ENCODE measurements around the gene PCDHGA10.
"Not testable (repeated sequence)": the region's sequence is repeated elsewhere in the genome, so short reads cannot be mapped to it uniquely, and the experiment has no call there.

Gene PCDHGA10

DNA sequence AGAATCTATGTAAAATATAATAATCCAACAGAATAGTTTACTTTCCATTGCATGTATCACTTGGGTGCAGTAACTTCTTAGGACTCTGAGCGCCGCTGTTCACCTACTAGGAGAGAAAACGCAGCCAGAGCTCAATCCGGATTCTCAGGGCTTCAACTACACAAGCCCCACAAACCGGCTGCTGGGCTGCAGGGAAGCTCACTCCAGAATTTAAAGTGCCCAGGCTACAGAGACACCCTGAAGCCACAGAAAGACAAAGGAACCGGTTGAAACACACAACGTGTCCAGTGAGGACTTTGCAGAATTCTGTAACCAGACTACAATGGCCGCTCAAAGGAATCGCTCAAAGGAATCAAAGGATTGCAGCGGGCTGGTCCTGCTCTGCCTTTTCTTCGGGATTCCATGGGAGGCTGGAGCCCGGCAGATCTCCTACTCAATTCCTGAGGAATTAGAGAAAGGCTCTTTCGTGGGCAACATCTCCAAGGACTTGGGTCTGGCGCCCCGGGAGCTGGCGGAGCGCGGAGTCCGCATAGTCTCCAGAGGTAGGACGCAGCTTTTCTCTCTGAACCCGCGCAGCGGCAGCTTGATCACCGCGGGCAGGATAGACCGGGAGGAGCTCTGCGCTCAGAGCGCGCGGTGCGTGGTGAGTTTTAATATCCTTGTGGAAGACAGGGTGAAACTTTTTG, at the start of gene PCDHGA10:
TSS of gene PCDHGA10 (plus strand) at position 134 of the 686 bp plus-strand sequence. CDS start at position 323, 189 bp downstream.
- no peak for FAIRE-seq

DNA sequence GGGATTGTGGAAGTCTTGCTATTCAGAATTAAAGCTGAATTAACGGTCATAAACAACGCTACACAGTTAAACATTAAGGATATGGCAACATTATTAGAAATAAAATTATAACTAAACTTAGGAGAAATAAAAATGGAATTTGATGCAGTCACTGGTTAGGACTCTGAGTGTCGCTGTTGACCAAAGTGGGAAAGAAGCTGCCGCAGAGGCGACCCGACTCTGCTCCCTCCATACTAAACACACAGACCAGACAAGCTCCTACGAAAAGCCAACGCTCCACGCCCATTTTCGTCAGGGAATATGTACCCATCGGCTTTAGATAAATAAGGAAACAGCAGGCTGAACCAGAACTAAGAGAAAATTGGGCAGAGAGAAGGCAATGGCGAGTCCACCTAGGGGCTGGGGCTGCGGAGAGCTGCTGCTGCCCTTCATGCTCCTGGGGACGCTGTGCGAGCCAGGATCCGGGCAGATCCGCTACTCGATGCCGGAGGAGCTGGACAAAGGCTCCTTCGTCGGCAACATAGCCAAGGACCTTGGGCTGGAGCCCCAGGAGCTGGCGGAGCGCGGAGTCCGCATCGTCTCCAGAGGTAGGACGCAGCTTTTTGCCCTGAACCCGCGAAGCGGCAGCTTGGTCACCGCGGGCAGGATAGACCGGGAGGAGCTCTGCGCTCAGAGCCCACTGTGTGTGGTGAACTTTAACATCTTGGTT, 48.7 kb upstream of the PCDHGA10 start, which contains the start of gene PCDHGA5:
TSS of gene PCDHGA5 (plus strand) at position 211 of the 709 bp plus-strand sequence. CDS start at position 380, 169 bp downstream.
- no peak for FAIRE-seq

DNA sequence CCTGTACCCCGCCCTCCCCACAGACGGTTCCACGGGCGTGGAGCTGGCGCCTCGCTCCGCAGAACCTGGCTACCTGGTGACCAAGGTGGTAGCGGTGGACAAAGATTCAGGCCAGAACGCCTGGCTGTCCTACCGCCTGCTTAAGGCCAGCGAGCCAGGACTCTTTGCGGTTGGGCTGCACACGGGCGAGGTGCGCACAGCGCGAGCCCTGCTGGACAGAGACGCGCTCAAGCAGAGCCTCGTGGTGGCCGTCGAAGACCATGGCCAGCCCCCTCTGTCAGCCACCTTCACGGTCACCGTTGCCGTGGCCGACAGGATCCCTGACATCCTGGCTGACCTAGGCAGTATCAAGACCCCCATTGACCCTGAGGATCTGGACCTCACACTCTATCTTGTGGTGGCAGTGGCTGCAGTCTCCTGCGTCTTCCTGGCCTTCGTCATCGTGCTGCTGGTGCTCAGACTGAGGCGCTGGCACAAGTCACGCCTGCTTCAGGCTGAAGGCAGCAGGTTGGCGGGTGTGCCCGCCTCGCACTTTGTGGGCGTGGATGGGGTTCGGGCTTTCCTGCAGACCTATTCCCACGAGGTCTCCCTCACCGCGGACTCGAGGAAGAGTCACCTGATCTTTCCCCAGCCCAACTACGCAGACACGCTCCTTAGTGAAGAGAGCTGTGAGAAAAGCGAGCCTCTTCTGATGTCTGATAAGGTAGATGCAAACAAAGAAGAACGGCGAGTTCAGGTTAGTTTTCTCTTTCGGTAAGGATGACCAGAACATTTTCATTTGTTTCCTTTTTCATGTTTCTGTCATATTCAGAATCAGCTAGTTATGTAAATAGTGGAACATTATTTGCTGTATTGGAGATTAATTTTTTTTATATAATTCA, 46.5 kb upstream of the PCDHGA10 start:
- no peak for FAIRE-seq

DNA sequence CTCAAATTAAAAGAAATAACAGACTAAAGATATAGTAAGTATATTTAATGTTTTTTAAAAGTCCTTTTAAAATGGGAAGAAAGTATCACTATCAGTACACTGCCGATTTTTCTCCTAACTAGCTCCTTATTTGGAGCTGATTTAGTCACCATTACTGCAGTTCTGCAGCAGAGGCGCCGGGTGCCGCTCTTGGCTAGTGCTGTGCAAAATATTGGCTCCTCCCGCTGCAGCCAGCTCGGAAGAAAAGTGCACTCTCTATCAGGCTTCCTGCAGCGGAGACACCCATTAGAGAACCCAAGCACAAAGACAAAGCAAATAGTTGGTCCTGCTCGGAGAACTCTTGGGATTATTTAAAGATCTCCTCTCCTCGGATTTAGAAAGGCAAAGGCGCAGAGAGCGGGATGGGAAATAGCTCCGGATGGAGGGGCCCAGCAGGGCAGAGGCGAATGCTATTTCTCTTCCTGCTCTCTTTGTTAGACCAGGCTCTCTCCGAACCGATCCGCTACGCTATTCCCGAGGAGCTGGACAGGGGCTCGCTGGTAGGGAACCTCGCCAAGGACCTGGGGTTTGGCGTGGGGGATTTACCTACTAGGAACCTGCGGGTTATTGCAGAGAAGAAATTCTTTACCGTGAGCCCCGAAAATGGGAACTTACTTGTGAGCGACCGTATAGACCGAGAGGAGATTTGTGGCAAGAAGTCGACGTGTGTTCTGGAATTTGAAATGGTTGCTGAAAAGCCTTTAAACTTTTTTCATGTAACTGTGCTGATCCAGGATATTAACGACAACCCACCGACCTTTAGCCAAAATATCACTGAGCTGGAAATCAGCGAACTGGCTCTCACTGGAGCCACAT, 42.6 kb upstream of the PCDHGA10 start, which contains the start of gene PCDHGB3:
TSS of gene PCDHGB3 (plus strand) at position 249 of the 855 bp plus-strand sequence. CDS start at position 402, 153 bp downstream.
- no peak for FAIRE-seq

DNA sequence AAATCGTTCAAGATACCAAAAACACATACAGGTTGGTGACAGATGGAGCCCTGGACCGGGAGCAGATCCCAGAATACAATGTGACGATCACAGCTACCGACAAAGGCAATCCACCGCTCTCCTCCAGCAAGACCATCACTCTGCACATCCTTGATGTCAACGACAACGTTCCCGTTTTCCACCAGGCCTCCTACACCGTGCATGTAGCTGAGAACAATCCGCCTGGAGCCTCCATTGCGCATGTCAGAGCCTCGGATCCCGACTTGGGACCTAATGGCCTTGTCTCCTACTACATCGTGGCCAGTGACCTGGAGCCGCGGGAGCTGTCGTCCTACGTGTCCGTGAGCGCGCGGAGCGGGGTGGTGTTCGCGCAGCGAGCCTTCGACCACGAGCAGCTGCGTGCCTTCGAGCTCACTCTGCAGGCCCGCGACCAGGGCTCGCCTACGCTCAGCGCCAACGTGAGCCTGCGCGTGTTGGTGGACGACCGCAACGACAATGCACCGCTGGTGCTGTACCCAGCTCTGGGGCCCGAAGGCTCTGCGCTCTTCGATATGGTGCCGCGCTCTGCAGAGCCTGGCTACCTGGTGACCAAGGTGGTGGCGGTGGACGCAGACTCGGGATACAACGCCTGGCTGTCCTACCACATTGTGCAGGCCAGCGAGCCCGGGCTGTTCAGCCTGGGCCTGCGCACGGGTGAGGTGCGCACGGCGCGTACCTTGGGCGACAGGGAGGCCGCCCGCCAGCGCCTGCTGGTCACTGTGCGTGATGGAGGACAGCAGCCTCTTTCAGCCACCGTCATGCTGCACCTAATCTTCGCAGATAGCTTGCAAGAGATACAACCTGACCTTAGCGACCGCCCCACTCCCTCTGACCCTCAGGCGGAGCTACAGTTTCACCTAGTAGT, 41.0 kb upstream of the PCDHGA10 start:
- FAIRE-seq: no peak

DNA sequence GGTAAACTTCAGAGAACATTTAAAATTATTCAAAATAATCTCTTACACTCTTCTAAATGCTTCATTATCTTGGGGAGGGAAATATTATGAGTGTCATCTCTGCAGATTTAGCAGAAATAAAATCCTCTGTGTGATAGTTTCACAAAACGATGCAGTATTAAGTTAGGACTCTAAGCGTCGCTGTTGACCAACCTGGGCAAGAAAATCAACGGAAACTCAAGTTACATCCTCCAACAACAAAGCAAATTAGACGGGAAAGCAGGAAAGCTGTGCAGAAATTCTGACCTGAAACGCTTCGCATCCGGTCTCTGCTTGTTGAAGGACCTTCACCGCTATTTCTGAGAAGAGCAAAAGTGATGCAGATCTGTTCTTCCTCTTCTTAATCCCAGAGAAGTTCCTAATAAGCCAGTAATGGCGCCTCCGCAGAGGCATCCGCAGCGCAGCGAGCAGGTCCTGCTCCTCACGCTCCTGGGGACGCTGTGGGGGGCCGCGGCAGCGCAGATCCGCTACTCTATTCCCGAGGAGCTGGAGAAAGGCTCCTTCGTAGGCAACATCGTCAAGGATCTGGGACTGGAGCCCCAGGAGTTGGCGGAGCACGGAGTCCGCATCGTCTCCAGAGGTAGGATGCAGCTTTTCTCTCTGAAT, 39.0 kb upstream of the PCDHGA10 start, which contains the start of gene PCDHGA6:
TSS of gene PCDHGA6 (plus strand) at position 219 of the 645 bp plus-strand sequence. CDS start at position 412, 193 bp downstream.
- FAIRE-seq: no peak

DNA sequence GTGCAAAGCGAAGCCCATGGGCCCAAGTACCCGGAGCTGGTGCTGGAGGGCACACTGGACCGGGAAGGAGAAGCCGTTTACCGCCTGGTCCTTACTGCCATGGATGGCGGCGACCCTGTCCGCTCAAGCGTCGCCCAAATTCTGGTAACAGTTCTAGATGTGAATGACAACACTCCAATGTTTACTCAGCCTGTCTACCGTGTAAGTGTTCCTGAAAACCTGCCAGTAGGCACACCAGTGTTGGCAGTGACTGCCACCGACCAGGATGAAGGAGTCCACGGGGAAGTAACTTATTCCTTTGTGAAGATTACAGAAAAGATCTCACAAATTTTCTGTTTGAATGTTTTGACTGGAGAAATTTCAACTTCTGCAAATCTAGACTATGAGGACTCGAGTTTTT, 38.2 kb upstream of the PCDHGA10 start:
- FAIRE-seq: no peak

DNA sequence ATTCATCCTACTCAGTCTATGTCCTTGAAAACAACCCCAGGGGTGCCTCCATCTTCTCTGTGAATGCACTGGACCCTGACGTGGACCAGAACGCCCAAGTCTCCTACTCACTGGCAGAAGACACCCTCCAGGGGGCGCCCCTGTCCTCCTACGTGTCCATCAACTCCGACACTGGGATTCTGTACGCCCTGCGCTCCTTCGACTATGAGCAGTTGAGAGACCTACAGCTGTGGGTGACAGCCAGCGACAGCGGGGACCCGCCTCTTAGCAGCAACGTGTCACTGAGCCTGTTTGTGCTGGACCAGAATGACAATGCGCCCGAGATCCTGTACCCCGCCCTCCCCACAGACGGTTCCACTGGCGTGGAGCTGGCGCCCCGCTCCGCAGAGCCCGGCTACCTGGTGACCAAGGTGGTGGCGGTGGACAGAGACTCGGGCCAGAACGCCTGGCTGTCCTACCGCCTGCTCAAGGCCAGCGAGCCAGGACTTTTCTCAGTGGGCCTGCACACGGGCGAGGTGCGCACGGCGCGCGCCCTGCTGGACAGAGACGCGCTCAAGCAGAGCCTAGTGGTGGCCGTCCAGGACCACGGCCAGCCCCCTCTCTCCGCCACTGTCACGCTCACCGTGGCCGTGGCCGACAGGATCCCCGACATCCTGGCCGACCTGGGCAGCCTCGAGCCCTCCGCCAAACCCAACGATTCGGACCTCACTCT, 37.2 kb upstream of the PCDHGA10 start:
- not testable (repeated sequence) for FAIRE-seq

DNA sequence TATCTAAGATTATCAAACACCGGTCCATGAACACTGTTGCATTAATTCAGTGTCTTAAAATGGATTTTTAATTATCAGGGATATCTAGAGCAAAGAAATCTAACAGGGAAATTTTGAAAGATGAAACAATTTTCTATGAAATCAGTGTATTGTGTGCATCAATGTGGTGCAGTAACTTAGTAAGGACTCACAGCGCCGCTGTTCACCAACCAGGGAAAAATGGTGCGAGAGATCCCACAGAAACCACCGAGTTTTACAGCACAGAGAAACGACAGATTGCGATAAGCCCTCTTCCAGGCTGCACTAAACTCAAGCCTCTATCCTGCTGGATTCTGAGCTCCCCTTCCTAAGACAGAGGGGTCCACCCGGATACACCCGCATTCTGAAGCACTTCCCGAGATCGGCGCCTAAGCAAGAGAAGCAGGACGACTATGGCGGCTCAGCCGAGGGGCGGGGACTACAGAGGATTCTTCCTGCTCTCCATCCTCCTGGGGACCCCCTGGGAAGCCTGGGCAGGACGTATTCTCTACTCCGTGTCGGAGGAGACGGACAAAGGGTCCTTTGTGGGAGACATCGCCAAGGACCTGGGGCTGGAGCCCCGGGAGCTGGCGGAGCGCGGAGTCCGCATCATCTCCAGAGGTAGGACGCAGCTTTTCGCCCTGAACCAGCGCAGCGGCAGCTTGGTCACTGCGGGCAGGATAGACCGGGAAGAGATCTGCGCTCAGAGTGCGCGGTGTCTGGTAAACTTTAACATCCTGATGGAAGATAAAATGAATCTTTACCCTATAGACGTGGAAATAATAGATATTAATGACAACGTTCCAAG, 30.1 kb upstream of the PCDHGA10 start, which contains the start of gene PCDHGA7:
TSS of gene PCDHGA7 (plus strand) at position 274 of the 826 bp plus-strand sequence. CDS start at position 432, 158 bp downstream.
- no peak for FAIRE-seq

DNA sequence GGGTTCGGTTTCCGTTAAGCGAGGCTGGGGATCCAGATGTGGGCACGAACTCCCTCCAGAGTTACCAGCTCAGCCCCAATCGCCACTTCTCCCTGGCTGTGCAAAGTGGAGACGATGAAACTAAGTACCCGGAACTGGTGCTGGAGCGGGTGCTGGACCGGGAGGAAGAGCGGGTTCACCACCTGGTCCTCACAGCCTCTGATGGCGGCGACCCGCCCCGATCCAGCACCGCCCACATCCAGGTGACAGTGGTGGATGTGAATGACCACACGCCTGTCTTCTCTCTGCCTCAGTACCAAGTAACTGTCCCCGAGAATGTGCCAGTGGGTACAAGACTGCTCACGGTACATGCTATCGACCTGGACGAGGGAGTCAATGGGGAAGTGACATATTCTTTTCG, 29.4 kb upstream of the PCDHGA10 start:
- no peak for FAIRE-seq

DNA sequence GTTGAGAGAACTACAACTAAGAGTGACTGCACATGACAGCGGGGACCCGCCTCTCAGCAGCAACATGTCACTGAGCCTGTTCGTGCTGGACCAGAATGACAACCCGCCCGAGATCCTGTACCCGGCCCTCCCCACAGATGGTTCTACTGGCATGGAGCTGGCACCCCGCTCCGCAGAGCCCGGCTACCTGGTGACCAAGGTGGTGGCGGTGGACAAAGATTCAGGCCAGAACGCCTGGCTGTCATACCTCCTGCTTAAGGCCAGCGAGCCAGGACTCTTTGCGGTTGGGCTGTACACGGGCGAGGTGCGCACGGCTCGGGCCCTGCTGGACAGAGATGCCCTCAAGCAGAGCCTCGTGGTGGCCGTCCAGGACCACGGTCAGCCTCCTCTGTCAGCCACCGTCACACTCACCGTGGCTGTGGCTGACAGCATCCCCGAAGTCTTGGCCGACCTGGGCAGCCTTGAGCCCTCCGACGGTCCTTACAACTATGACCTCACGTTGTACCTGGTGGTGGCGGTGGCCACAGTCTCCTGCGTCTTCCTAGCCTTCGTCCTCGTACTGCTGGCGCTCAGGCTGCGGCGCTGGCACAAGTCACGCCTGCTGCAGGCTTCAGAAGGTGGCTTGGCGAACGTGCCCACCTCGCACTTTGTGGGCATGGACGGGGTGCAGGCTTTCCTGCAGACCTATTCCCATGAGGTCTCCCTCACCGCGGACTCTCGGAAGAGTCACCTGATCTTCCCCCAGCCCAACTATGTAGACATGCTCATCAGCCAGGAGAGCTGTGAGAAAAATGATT, 28.1 kb upstream of the PCDHGA10 start:
- no peak for FAIRE-seq

DNA sequence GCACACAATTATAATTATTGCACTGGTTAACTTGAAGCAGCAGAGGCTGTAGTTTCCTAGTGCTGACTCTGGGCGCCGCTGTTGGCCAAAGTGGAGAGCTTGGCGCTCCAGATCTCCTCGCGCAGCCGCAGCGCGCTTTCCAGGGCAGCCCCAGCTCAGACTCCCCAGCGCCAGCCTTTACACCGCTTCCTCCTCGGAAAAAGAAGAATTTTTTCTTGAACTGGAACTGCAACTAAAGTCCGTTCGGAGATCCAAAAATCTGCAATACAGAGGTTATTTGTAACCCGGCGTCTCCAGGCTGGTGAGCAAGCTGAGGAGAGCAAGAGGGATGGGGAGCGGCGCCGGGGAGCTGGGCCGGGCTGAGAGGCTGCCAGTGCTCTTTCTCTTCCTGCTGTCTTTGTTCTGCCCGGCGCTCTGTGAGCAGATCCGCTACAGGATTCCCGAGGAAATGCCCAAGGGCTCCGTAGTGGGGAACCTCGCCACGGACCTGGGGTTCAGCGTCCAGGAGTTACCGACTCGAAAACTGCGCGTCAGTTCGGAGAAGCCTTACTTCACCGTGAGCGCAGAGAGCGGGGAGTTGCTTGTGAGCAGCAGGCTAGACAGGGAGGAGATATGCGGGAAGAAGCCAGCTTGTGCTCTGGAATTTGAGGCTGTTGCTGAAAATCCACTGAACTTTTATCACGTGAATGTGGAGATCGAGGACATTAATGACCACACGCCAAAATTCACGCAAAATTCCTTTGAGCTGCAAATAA, 25.1 kb upstream of the PCDHGA10 start, which contains the start of gene PCDHGB4:
TSS of gene PCDHGB4 (plus strand) at position 142 of the 755 bp plus-strand sequence. CDS start at position 329, 187 bp downstream.
- FAIRE-seq: not testable (repeated sequence)

DNA sequence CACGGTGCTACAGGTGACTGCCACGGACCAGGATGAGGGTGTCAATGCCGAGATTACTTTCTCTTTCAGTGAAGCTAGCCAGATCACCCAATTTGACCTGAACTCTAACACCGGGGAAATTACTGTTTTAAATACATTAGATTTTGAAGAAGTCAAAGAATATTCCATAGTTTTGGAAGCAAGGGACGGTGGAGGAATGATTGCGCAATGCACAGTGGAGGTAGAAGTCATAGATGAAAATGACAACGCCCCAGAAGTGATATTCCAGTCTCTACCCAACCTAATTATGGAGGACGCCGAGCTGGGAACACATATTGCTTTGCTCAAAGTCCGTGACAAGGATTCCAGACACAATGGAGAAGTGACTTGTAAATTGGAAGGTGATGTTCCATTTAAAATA, 24.1 kb upstream of the PCDHGA10 start:
- no peak for FAIRE-seq

DNA sequence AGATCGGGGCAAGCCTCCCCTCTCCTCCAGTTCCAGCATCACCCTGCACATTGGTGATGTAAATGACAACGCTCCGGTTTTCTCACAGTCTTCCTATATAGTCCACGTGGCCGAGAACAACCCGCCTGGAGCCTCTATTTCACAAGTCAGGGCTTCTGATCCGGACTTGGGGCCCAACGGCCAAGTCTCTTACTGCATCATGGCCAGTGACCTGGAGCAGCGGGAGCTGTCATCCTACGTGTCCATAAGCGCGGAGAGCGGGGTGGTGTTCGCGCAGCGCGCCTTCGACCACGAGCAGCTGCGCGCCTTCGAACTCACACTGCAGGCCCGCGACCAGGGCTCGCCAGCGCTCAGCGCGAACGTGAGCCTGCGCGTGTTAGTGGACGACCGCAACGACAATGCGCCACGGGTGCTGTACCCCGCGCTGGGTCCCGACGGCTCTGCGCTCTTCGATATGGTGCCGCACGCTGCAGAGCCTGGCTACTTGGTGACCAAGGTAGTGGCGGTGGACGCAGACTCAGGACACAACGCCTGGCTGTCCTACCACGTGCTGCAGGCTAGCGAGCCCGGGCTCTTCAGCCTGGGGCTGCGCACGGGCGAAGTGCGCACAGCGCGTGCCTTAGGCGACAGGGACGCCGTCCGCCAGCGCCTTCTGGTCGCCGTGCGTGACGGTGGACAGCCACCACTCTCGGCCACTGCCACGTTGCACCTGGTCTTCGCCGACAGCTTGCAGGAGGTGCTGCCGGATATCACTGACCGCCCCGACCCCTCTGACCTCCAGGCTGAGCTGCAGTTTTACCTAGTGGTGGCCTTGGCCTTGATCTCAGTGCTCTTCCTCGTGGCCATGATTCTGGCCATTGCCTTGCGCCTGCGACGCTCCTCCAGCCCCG, 23.4 kb upstream of the PCDHGA10 start:
- no peak for FAIRE-seq

DNA sequence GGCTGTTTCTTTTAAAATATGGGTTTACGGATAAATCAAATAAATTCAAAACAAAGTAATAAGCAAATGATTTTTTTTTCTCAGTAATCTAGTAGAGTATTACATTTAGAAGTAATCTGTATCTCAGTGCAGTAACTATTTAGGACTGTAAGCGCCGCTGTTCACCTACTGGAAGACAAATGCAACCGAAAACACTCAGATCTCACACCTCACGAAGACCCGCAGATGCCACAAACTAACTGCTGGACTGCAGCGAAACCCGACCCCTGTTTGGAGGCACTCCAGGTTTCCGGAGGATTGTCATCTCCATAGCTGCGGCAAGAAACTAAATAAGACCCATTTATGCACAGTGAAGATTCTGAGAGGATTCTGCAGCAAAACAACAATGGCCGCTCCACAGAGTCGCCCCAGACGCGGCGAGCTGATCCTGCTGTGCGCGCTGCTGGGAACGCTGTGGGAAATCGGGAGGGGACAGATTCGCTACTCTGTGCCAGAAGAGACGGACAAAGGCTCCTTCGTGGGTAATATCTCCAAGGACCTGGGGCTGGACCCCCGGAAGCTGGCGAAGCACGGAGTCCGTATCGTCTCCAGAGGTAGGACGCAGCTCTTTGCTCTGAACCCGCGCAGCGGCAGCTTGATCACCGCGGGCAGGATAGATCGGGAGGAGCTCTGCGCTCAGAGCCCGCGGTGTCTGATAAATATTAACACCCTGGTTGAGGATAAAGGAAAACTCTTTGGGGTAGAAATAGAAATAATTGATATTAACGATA, 20.2 kb upstream of the PCDHGA10 start, which contains the start of gene PCDHGA8:
TSS of gene PCDHGA8 (plus strand) at position 205 of the 770 bp plus-strand sequence. CDS start at position 386, 181 bp downstream.
- no peak for FAIRE-seq
